Measurements from ENCODE around the gene NIPAL4.

DNA sequence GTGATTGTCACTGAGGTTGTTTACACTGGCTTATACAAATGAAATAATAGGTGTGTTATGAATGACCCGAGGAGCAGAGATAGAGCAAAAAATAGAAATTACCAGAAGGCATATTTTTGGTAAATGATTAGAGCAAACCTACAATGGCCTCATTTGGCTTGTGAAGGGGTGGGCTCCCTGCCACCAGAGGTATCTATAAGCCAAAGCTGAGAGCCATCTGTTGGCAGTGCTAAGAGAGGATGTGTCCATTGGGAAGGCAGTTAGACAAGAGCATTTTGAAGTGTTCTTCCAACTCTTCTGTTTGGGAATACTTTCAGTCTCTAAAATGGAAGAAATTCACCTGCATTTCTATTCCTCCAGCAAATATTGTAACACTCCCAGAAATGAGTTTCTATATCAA lies 10.6 kb downstream of the NIPAL4 start:
- TF ChIP-seq, protein P1, sequence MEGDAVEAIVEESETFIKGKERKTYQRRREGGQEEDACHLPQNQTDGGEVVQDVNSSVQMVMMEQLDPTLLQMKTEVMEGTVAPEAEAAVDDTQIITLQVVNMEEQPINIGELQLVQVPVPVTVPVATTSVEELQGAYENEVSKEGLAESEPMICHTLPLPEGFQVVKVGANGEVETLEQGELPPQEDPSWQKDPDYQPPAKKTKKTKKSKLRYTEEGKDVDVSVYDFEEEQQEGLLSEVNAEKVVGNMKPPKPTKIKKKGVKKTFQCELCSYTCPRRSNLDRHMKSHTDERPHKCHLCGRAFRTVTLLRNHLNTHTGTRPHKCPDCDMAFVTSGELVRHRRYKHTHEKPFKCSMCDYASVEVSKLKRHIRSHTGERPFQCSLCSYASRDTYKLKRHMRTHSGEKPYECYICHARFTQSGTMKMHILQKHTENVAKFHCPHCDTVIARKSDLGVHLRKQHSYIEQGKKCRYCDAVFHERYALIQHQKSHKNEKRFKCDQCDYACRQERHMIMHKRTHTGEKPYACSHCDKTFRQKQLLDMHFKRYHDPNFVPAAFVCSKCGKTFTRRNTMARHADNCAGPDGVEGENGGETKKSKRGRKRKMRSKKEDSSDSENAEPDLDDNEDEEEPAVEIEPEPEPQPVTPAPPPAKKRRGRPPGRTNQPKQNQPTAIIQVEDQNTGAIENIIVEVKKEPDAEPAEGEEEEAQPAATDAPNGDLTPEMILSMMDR (IDR thresholded peaks at IDR 0.05): no peak
- no peak for TF ChIP-seq POLR2A (IDR thresholded peaks at IDR 0.05)

Measured in lower leg skin (tissue), 3 donors.